Nephron progenitor cell (in vitro differentiated cells): Measurements from ENCODE around the gene ITGAV.

Experiments
- DNase-seq: peaks from one replicate; pipeline ENCODE4 v3.0.0; 2021
- H3K27ac Mint-ChIP-seq: 2 replicates; pipeline ENCODE4 v1.8.0; 2021; ENCODE audit warnings: mild to moderate bottlenecking, moderate library complexity, mixed read lengths
- H3K27me3 Mint-ChIP-seq: 2 replicates; pipeline ENCODE4 v1.8.0; 2021; ENCODE audit warnings: mild to moderate bottlenecking, low read depth, mixed read lengths; ENCODE audit not compliant: poor library complexity
- H3K36me3 Mint-ChIP-seq: 2 replicates; pipeline ENCODE4 v1.8.0; 2021; ENCODE audit warnings: low read depth, mixed read lengths
- H3K4me1 Mint-ChIP-seq: 2 replicates; pipeline ENCODE4 v1.8.0; 2021; ENCODE audit warnings: mixed read lengths
- H3K4me3 Mint-ChIP-seq: 2 replicates; pipeline ENCODE4 v1.8.0; 2021; ENCODE audit warnings: mild to moderate bottlenecking, moderate library complexity, mixed read lengths
- H3K9me3 Mint-ChIP-seq: 2 replicates; pipeline ENCODE4 v1.8.0; 2021; ENCODE audit warnings: mild to moderate bottlenecking, moderate library complexity, mixed read lengths
- TF ChIP-seq, protein P1 (sequence below): fragments of 200-600 bp; sonication (generic); IDR thresholded peaks from 2 replicates; pipeline ENCODE4 v1.5.0; 2021; ENCODE audit warnings: antibody characterized with exemption

ITGAV gene

DNA sequence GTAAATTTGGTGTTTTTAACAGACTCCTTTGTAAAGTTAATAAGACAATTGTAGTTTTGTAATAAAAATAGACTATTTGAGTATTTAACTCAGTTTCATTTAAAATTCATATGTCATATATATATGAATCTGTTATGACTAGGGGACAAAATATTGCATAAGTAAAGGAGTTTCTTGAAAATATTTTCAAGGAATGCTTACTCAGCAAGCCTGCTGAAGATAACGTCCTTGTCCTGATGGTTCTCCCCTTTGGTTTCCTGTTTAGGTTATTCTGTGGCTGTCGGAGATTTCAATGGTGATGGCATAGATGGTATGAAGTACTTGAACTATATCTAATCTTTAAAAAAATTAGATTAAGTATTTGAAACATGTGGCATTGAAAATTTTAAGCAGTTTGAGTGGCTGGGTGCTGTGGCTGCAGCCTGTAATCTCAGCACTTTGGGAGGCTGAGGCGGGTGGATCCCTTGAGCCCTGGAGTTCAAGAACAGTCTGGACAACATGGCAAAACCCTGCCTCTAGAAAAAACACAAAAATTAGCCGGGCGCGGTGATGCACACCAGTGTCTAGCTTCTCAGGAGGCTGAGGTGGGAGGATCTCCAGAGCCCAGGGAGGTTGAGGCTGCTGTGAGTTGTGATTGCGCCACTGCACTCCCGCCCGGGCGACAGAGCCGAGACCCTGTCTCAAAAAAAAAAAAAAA, 47.1 kb downstream of the ITGAV start:
- H3K27ac Mint-ChIP-seq: peak overlapping the region; percentile 23
- peaks cover 11% of the 10 kb centered on the region for H3K36me3 Mint-ChIP-seq
- TF ChIP-seq, protein P1, sequence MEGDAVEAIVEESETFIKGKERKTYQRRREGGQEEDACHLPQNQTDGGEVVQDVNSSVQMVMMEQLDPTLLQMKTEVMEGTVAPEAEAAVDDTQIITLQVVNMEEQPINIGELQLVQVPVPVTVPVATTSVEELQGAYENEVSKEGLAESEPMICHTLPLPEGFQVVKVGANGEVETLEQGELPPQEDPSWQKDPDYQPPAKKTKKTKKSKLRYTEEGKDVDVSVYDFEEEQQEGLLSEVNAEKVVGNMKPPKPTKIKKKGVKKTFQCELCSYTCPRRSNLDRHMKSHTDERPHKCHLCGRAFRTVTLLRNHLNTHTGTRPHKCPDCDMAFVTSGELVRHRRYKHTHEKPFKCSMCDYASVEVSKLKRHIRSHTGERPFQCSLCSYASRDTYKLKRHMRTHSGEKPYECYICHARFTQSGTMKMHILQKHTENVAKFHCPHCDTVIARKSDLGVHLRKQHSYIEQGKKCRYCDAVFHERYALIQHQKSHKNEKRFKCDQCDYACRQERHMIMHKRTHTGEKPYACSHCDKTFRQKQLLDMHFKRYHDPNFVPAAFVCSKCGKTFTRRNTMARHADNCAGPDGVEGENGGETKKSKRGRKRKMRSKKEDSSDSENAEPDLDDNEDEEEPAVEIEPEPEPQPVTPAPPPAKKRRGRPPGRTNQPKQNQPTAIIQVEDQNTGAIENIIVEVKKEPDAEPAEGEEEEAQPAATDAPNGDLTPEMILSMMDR: no peak
- no peak for DNase-seq
- no peak overlapping the region for H3K4me3 Mint-ChIP-seq
- no peaks in the 10 kb centered on the region for H3K27me3 Mint-ChIP-seq
- no peaks in the 10 kb centered on the region for H3K4me1 Mint-ChIP-seq
- H3K9me3 Mint-ChIP-seq: no peaks in the 10 kb centered on the region

DNA sequence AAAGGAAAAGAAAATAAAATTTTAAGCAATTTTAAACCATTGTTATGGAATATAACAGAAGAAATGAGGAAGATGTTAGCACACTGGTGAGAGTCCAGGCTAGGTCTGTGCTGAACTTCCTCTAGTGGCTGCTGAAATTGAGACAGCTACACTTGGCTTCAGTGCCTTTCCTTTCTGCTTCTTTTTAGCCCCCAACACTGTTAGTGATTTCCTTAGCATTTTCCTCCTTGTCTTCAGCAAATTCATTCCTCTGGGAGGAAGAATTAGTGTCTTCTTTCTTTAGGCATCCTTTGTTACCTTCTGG, 47.6 kb downstream of the ITGAV start:
- TF ChIP-seq, protein P1: no peak

DNA sequence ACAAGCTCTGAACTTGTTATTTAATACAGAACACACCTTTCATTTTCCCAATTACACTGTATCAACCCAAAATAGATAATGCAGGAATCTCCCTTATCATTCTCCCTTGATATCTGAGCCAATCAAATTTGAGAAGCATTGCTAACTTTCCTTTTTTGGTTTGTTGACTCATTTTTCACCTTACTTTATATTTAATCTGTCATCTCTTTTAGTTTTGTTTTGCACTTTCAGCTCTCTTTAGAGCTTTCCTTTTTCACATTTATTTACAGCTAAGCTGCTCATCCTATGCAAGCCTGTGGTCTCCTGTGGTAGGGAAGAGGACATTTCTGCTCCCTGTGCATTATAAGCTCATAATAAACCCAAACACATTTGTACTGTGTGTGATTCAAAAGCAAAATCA, 50.1 kb downstream of the ITGAV start:
- no peaks in the 10 kb centered on the region for H3K27me3 Mint-ChIP-seq
- no peak overlapping the region for H3K27ac Mint-ChIP-seq
- peaks cover 25% of the 10 kb centered on the region for H3K36me3 Mint-ChIP-seq
- TF ChIP-seq, protein P1: no peak
- H3K9me3 Mint-ChIP-seq: no peaks in the 10 kb centered on the region
- H3K4me3 Mint-ChIP-seq: no peak overlapping the region
- no peak for DNase-seq
- H3K4me1 Mint-ChIP-seq: peaks cover 3% of the 10 kb centered on the region

More for the DNA sequence above, 47.6 kb downstream of the ITGAV start:
- H3K9me3 Mint-ChIP-seq: no peaks in the 10 kb centered on the region
- peaks cover 11% of the 10 kb centered on the region for H3K36me3 Mint-ChIP-seq
- no peak for DNase-seq
- no peaks in the 10 kb centered on the region for H3K4me1 Mint-ChIP-seq
- H3K4me3 Mint-ChIP-seq: no peak overlapping the region
- peak overlapping the region; percentile 15 for H3K27ac Mint-ChIP-seq
- no peaks in the 10 kb centered on the region for H3K27me3 Mint-ChIP-seq

DNA sequence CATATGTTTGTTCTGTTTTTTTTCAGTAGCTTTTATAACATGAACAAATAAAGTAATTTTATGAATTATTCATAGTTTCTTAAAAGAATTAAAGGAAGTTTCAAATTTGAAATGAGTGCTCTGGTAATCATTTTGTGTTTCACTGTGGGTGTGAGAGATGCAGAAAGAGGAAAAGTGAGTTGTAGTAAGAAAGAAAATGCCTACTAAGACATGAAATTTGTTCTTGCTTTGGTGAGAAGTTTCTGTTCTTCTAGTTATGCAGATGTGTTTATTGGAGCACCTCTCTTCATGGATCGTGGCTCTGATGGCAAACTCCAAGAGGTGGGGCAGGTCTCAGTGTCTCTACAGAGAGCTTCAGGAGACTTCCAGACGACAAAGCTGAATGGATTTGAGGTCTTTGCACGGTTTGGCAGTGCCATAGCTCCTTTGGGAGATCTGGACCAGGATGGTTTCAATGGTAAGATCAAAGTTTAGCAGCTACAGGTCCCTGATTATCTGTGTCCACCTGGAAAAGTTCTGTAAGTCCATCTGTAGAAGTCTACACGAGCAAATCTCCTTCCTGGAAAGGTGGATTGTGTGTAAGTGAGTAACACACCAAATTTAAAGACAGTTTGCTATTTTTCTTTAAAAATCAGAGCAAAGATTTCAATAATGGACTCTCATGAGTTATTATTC, 51.4 kb downstream of the ITGAV start:
- peak overlapping the region; percentile 20 for H3K27ac Mint-ChIP-seq
- no peak overlapping the region for H3K4me3 Mint-ChIP-seq

DNA sequence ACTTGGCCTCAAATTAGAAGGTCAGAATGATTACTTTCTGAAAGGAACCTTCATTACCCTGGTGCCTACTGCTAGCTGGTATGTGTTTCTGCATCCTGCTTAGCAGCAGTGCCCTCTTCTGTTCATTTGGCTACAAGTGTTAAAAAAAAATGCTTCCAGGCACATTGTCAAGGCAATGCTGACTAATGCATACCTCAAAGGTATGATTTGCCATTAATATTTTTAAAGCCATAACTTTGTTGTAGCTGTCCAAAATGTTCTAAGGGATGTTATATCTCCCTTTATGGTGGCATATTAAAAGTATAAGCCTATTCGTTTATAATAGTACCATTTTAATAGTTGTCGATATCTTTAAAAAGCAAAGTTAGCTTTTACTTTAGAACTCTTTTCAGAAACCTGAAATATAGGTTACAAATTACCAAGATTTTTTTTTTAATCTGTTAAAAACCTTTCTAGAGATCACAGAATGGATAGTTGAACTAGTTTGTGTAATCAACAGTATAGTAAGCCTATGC, 52.0 kb downstream of the ITGAV start:
- Mint-ChIP-seq H3K4me3 (no peak overlapping the region), H3K4me1 (peaks cover 4% of the 10 kb centered on the region), H3K9me3 (no peaks in the 10 kb centered on the region), H3K36me3 (peaks cover 40% of the 10 kb centered on the region), H3K27me3 (no peaks in the 10 kb centered on the region), H3K27ac (no peak overlapping the region)
- DNase-seq: peak; percentile 4
- TF ChIP-seq, protein P1: peak; percentile 58

More for the DNA sequence above, 51.4 kb downstream of the ITGAV start:
- Mint-ChIP-seq H3K36me3 (peaks cover 36% of the 10 kb centered on the region), H3K9me3 (no peaks in the 10 kb centered on the region), H3K27me3 (no peaks in the 10 kb centered on the region), H3K4me1 (peaks cover 4% of the 10 kb centered on the region)
- TF ChIP-seq, protein P1: no peak
- DNase-seq: no peak
